HG03025 (cell line): ENCODE data around the gene RAB11FIP2.
A peak's percentile ranks its signal among the peaks of the same experiment; 100 is the strongest.
"Not testable (repeated sequence)": the region's sequence is repeated elsewhere in the genome, so short reads cannot be mapped to it uniquely, and the experiment has no call there.

Source experiments
- ATAC-seq: cut with Tn5 transposase; IDR thresholded peaks from one replicate; pipeline ENCODE4 v1.9.1; 2021; ENCODE audit warnings: mild to moderate bottlenecking, moderate library complexity; ENCODE audit not compliant: unreplicated experiment, low FRiP score

RAB11FIP2 gene

GRCh38 chr10:118046395-118047156 lies at the start of gene RAB11FIP2:
TSS of gene RAB11FIP2 (minus strand) at chr10:118046941. CDS start at chr10:118046163, 778 bp downstream.
- peak; percentile 97 for ATAC-seq

- no peak for ATAC-seq
Observed at GRCh38 chr10:118096022-118096421, 49.3 kb upstream of the RAB11FIP2 start.

DNA sequence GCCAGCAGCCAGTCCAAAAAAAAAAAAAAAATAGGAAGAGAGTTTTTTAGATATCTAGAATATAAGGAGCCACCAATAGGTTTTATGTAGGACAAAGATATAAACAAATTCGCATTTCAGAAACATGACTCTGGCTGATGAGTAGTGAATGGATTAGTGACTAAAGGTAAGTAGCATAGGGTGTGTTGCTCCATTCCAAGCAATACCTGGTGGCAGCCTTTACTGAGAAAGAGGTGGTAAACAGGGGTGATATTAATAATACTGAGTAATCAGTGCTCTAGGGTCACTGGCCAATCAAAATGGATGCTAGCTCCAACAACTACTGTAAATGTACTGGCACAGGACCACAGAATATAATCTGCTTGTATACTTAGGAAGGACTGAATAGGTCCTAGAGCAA lies 45.5 kb upstream of the RAB11FIP2 start:
- no peak for ATAC-seq

DNA sequence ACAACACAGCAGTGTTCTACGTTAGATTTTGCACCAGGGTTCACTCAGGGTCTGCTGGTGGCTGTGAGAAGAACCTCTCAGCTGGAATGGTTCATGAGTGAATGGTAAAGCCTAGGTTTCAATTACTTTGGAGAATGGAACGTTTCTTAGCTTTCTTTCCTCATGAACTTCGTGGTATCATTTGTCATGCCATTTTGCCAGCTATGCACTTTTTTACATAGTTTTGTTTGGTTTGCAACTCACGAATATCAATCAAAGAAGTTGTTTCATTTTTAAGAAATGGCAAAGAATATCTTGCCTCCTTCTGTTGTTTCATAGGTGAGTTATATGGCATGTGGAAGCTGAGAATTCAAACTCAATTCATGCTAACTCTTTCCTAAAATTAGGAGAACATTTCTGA lies 34.1 kb upstream of the RAB11FIP2 start:
- no peak for ATAC-seq

- no peak for ATAC-seq
Observed at GRCh38 chr10:118076705-118077104, 30.0 kb upstream of the RAB11FIP2 start.

- ATAC-seq = no peak
Observed at GRCh38 chr10:118072840-118073239, 26.1 kb upstream of the RAB11FIP2 start.

- not testable (repeated sequence) for ATAC-seq
Observed at GRCh38 chr10:118067389-118067788, 20.6 kb upstream of the RAB11FIP2 start.

GRCh38 chr10:118062798-118063238 lies 16.1 kb upstream of the RAB11FIP2 start:
- ATAC-seq = no peak

GRCh38 chr10:118058371-118058770 lies 11.6 kb upstream of the RAB11FIP2 start:
- ATAC-seq = no peak

DNA sequence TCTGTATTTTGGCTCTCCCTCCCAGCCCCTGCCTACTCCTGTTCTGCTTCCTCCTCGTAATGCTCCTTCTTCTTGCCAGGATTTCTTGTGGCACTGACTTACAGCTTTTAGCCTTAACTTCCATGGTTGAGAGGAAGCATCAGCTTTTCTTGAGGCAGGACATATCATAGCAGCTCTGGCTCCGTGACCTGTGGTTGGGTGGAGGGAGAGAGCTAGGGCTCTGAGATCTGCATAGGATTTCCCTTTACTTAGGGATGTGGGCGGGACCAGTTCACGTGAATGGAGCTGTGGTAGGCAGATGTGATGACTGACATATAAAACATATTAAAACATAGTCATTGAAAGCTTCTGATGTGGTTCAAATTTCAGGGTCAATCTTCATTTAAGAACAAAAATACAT lies 10.6 kb upstream of the RAB11FIP2 start:
- ATAC-seq = no peak

DNA sequence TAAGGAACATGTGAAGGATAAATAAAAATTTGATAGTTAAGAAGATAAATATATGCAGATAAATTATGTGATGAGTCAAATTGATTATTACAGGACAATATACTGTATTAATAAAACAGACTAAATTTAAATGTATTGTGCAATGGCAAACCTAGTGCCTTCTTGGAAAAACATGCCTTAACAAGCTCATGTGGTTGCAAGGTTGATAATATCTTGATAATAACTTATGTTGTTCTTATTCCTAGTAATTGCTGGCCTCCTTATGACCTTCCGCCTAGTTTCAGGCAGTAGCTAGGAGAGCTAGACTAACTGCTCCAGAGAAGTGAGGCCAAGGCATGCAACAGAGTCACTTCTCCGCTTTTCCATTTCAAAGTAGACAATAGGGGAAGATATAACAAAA lies 7.6 kb upstream of the RAB11FIP2 start:
- ATAC-seq = no peak

- no peak for ATAC-seq
Observed at GRCh38 chr10:118052816-118053215, 6.1 kb upstream of the RAB11FIP2 start.

DNA sequence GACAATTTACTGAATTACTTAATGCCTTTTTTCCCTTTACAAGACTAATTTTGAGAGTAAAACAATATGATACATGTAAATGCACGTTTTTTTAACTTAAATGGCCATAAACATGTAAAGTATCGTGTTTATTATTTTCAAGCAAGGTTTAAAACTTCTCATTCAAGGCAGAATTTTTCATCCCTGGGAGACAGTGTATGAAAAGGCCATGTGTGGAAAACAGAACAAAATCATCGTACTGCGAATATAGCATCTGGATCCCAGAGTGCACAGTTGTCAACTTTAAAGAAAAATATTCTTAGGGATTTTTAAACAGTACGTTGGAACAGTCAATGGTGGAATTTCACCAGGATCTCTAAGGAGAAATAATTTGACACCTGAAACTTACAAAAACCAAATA lies 1.1 kb upstream of the RAB11FIP2 start:
- no peak for ATAC-seq

- no peak for ATAC-seq
Observed at GRCh38 chr10:118047157-118047719, 497 bp upstream of the RAB11FIP2 start.

DNA sequence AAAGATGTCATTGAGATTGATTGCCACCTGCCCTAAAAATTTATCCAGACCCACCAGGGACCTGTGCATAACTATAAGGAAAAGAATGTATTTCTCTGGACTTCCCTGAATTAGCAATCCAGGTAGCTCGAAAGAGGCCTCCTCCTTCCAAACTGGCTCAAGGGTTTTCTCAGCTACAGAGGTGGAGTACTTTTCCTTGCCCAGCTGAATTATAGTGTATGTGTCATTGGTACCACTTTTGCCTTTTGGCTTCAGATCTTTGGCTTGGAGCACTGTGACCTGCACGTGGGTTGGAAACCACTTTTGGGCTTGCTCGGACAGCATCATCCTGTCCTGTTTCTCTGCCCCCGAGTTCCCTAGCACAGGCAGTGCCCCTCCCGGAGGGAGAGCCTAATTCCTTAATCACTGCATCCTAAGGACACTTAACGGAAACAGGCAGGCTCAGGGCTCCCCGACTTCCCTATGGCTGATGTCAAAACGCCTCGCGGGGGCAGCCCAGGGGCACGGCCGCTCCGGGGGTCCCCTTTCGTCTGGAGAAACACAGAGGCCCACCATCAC lies 825 bp downstream of the RAB11FIP2 start:
- ATAC-seq = peak; percentile 18

- no peak for ATAC-seq
Observed at GRCh38 chr10:118045158-118045836, 1.4 kb downstream of the RAB11FIP2 start.

DNA sequence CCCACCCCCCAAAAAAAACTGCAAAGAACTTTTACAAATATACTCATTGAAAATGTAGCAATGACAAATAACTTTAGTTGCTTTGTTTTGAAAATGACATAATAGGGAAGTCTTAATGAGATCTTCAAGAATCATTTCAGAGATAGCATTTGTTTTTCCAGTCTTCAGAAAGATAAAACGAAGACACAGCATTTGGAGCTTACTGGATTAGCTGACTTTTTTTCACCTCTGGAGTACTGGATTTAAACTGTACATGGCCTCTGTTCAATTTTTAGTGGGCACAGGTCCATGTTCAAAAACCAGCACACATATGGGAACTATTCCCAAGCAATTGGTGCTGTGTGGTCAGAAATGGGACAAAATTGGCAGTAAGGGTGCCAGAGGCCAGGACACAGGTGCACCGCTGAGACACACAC lies 3.9 kb downstream of the RAB11FIP2 start:
- no peak for ATAC-seq

- no peak for ATAC-seq
Observed at GRCh38 chr10:118042336-118042735, 4.4 kb downstream of the RAB11FIP2 start.

DNA sequence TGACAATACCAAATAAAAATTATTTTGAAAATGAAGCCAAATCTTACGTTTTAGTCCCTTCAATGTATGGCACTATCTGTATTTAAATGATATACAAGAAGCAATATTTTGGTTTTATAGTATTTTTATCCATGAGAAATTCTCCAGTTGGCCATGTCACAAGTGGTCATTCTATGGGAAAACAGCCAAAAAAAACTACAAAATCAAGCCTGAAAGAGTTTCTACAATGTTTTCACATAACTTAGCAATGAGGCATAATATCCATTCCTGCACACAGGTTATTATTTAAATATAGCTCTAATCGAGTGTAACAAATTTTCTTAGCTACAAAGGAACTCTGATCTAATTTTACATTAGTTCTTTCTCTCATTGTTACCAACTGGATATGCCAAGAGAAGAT lies 5.4 kb downstream of the RAB11FIP2 start:
- ATAC-seq = no peak

- ATAC-seq = no peak
Observed at GRCh38 chr10:118036281-118036875, 10.4 kb downstream of the RAB11FIP2 start.
